ENCODE data around the gene CUX1.

Gene CUX1

DNA sequence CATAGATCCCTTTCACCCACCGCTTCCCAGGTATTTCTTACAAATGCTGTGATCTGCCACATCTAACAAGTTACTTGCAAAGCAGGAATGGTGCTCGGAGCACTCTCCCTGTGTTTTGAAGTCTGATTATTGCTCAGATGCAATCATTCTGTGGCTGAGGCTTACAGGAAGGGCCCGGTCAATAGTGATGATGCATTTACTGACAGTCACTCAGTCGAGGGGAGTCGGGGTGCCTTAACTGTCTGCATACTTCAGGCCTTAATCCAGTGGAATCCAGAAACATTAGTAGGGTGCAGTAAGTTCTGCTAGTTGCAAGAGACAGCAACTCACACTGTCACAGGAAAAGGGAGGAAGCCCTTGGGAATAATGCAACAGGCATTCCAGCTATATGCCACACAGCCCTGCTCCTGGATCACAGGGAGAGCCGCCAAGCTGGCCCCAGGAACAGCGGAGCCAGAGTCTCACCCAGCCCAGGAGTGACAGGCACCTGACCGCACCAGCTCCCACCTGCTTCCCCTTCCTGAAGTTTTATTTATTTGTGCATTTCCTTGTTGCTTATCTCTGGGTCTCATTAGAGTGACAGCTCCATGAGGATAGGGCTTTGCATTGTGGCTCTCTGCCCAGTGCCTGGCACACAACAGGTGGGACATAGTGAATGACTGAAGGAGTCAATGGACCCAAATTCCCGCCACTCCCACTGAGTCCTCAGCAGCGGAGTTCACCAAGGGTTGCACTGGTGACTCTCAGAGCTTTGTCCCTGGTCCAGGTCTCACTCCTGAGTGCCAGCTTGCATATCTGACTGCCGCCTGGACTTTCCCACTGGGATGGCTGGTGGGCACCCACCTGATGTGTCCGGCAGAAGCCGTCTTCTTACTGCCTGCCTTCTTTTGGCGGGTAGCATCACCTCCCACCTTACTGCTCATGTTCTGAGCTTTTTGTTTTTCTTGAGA, 256.8 kb downstream of the CUX1 start:
- DNase-seq (ENCODE audit: low read depth in 2 of 2), result no peak

DNA sequence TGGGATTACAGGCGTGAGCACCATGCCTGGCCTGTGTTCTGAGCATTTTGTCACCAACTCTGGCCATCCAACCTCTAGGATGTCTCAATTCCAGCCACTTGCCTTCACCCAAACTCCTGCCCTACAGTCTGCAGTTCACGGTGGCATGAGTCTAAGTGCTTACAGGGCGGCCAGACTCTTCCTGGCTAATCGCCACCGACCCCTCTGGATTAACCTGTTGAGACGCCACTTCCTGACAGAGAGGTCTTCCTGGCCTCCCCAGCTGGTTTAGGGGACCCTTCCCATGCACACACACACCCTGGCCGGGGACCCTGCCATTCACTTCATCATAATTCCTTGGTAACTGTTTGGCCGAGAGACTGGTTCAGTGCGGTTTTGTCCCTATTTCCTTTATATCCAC, 257.7 kb downstream of the CUX1 start:
- DNase-seq (ENCODE audit: low read depth in 2 of 2), result no peak

DNA sequence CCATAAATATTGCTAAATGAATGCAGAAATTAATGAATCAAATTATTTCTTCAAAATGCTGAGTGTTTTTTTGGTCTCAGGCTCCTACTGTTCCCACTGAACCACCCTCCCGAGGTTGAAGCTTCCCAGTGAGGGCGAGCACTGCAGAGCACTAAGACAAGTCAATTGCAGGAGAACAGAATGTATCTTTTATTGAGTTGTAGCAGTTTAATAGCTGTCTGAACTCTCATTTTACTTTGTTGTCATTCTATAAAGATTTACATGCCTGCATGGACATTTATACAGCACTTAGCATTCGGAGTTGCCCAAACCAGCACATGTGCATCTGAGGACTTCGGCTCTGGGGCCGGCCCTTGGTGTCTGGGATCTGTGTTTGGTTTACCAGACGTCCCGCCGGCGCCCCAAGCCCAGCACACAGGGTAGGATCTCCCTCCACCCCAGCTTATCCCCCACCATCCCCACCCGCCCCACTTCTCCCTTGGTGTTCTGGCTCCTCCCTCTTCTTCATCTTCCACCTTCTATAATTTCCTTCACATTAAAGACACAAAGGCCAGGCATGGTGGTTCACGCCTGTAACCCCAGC, 258.2 kb downstream of the CUX1 start:
- DNase-seq (ENCODE audit: low read depth in 2 of 2), result no peak

DNA sequence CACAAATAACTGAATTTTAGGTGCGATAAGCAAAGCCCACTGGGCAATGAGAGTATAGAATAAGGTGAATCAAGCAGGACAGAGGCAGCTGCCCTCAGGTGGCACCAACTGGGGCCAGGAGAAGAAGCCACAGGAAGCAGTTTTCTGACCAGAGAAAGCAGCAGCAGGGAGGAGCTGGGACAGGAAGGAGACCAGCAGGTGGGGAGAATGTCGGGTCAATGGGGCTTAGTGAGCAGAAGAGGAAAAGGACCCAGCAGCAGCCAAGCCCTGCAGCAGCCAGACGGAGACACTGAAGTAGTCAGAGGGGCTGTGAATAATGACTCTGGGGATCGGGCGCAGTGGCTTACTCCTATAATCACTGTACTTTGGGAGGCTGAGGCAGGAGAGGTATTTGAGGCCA, 259.7 kb downstream of the CUX1 start:
- DNase-seq (ENCODE audit: low read depth in 2 of 2), result no peak

DNA sequence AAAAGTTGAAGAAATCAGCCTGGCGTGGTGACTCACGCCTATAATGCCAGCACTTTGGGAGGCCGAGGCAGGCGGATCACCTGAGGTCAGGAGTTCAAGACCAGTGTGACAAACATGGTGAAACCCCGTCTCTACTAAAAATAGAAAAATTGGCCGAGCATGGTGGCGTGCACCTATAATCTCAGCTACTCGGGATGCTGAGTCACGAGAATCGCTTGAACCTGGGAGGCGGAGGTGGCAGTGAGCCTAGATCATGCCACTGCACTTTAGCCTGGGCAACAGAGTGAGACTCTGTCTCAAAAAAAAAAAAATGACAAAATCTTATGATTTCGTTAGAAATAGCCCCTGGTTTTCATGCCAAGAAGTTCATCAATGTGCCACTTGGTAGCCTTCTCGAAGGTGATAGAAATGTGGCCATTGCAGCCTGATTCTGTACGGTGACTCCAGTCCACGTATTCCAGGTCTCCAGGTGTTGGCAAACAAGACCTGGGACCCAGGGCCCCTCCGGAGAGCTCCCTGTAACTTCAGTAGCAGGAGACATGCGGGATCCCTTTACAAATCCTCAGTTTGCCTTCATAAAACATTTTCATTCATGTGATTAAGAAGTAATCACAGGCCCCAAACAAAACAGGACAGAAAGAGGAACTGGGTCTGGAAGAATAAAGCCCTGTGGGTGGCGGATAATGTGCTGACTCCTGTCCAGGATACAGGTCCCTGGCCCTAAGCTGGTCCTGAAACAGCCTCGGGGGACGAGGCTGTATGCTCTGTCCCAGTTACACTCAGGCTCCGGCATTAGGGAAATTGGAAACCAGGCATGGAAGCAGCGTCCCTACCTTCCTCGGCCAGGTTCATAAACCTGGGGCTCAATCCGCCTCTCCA, 262.0 kb downstream of the CUX1 start:
- no peak for DNase-seq (ENCODE audit: low read depth in 2 of 2)

DNA sequence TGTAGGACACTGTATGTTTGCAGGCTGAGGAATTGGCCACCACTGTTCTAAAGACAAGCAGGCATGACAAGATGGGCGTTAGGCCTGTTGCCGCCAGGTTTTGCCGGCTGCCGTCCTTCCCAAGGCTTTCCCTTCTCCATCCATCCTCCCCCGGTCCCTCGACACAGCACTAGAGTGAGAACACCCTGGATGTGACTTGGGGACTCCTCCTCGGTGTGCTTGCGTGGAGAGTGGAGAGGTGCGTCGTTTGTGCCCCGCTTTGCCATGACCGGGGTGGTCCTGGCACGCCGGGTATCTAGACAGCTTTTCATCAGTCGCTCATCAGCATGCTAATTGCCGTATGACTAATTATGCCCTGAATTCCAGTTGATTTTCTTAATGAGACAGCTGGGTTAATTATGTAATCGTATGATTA, 262.6 kb downstream of the CUX1 start:
- no peak for DNase-seq (ENCODE audit: low read depth in 2 of 2)

DNA sequence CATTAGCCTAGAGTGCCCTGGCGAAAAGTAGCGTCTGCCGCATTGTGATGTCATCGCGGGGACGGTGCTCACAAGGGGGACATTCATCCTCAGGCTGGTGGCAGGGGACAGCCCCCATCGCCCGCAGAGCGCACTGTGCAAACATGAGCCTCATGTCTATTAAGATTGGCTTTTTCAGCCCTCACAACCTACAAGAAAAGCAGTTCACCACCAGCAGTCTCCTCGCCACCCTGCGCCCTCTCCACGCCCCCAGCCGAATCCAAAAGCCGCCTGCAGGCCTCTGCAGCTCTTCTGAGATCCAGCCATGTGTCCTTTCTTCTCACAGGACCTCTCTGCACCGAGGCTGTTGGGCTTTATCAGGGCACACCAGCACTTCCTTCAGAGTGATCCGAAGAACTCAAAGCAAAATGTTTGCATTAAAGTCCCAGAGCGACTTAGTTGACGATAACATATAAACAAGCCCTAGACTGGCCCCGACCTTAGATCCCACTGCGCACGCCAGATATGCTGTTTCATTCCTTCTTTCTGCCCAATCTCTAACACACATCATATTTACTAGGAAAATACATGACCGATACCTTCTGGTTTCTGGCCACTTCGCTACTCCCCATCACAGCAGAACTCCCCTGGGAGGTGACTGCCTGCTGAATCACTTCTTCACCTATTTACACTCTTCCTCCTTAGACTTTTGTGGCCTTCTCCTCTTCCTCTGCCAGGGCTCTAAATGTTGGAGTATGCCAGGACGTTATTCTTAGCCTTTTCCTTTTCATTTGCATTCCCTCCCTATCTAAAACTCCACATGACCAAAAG, 263.2 kb downstream of the CUX1 start:
- DNase-seq (ENCODE audit: low read depth in 2 of 2), result no peak

DNA sequence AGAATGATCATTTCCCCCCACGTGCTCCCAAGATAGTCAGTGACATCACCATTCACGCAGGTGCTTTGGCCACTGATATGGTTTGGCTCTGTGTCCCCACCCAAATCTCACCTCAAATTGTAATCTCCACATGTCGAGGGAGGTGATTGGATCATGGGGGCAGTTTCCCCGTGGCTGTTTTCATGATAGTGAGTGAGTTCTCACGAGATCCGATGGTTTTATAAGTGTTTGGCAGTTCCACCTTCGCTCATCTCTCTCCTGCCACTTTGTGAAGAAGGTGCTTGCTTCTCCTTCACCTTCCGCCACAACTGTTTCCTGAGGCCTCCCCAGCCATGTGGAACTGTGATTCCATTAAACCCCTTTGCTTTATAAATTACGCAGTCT, 263.8 kb downstream of the CUX1 start:
- no peak for DNase-seq (ENCODE audit: low read depth in 2 of 2)

DNA sequence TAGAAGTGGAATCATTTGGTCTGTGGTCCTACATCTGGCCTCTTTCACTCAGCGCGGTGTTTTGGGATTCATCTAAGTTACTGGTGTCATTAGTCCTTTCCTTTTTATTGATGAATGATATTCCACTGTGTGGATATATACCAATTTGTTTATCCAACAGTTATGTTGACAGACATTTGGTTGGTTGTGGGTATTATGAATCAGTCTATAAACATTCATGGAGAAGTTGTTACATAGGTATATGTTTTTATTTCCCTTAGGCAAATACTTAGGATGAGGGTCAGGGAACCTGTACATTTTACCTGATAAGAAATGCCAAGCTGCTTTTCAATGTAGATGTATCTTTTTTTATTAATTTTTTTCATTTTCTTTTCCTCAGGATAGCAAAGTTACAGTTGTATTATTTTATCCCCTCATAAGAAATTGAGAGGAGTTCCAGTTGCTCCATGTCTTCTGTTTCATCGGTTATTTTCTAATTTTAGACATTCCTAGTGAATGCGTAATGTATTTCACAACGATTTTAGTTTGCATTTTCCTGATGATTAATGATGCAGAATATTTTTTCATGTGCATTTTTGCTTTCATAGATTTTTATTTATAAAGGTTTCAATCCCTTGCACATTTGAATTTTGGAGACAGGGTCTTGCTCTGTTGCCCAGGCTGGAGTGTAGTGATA, 265.4 kb downstream of the CUX1 start:
- DNase-seq (ENCODE audit: low read depth in 2 of 2), result no peak

DNA sequence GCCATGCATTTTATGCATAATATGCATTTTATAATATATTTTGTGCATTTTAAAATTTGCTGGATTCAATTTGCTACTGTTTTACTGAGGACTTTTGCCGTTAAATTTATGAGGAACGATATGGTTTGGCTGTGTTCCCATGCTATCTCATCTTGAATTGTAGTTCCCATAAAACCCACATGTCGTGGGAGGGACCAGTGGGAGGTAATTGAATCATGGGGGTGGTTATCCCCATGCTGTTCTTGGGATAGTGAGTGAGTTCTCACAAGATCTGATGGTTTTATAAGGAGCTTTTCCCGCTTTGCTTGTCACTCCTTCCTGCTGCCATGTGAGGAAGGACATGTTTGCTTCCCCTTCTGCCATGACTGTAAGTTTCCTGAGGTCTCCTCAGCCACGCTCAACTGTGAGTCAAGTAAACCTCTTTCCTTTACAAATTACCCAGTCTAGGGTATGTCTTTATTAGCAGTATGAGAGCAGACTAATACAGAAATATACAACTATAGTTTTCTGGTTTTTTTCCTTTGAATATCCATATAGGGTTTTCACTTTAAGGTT, 267.9 kb downstream of the CUX1 start:
- DNase-seq (ENCODE audit: low read depth in 2 of 2), result no peak

DNA sequence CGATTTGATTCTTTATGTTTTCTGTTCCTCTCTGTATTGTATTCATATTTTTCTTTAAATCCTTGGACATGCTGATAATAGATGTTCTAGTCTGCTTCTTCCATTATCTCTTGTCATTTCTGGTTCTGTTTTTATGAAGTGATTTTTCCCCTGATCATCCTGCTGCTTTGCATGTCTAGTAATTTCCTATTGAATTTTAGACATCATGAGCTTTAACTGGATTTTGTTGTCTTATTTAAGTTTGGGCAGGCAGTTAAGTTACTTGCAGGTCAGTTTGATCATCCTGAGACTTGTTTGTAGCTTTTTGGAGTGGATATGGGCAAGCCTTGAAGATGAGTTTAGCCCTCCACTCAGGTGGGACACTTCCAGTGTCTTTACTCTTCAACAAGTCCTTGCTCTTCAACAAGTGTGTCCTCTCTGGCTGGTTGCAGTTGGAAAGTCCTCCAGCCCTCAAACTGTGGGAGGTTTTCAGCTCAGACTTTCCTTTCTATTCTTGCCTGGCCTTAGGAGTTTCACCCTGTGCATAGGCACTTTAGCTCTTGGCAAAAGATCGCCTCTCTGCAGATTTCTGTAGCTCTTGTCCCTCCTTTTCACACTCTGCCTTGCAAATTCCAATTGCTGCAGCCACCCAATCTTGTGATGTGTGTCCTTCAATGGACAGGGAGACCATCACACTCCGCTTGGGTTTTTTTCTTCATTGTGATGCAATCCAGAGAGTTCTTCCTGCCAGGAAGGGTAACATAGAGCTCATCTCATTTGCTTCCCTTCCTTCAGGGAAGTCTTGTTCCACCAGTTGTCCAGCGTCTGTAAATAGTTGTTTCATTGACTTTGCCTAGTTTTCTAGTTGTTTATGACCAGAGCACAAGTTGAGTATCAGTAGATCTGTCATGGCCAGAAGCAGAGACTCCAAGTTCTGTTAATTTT, 272.0 kb downstream of the CUX1 start:
- DNase-seq (ENCODE audit: low read depth in 2 of 2), result no peak

DNA sequence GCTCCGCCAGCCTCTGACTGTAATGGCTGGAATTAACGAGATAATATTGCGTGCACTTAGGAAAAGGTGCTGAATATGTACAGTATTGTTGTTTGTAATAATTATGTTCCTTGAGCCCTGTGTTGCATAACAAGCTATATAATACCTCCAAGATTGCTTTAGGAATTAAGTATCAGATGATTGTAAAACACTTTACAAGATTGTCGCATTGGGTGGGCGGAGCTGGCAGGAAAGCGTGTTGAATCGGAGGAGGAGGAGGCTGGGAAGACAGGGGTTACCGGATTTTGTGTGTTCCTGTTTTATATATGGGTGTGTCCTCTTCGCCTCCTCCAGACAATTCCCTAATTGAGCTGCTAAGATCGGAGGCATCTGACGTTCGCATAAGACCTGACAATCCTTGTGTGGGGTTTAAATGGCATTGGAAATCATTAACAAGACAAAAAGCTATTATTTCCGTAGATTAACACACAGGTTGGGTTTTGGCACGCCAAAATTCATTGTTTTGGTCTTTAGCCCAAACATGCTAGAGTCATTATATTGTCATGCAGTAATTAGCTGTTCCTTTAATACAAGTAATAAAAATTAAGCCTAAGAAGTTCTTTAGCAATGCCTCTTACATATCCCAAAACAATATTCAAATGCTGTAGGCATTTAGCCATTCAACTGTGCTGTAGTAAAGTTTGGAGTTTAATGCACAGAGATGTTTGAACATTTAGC, 276.3 kb downstream of the CUX1 start:
- DNase-seq (ENCODE audit: low read depth in 2 of 2), result no peak

DNA sequence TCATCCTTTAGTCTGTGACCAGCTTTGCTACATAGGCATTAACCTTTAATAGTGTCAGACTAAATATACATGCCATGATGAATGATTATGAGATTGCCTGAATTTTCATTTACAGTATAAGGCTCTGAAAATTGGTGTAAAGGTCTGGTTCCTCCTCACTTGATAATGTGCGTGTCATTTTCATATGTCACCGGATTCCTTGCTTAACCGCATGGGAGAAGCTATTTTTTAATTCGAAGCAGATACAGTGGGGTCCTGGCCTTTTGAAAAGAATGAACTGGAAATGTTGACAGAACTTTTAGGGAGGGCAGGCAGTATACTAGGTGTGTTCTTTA, 276.9 kb downstream of the CUX1 start:
- DNase-seq (ENCODE audit: low read depth in 2 of 2), result no peak

DNA sequence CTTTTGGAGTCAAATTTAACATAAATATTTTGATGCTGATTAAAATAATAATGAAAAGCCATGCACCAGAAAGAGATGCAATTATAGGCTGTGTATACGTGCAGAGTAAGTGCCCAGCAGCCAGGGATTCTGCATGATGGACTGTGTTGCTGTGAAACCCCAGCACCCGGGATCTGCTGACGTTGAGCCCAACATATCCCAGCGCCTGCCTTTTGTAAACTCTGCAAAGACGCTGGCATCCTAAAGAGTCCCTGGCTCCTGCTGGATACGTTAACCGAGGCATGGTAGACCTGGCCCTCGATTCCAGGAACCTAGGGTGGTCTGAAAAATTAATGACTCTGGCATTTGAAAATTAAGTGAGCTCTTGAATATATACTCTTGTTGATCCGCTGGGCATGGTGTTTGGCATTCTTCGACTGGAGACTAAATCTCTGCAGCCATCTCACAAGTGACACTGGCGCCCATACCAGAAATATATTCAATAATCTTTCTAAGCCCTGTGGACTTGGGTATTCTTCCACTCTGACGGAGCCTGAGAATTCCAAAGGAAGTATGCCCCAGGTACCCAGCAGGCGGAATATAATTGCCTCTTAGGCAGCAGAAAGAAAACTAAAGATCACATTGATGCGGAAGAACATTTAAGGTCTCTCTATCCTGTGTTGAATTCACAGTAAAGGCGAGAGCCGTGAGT, 278.0 kb downstream of the CUX1 start:
- no peak for DNase-seq (ENCODE audit: low read depth in 2 of 2)

DNA sequence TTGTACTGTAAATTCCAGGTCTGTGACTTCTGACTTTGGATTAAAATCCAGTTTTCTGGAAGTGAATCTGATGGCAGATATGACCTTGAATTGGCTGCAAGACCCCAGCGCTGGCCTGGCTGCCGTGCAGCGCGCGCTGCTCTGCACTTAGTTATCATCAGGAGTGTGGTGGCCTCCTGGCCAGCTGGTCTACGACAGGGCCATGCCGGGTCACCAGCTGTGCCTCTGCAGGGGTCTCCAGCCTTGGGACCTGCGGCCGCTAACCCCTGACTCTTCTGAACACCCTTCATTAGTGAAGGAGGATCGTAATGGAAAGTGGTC, 278.5 kb downstream of the CUX1 start:
- no peak for DNase-seq (ENCODE audit: low read depth in 2 of 2)

DNA sequence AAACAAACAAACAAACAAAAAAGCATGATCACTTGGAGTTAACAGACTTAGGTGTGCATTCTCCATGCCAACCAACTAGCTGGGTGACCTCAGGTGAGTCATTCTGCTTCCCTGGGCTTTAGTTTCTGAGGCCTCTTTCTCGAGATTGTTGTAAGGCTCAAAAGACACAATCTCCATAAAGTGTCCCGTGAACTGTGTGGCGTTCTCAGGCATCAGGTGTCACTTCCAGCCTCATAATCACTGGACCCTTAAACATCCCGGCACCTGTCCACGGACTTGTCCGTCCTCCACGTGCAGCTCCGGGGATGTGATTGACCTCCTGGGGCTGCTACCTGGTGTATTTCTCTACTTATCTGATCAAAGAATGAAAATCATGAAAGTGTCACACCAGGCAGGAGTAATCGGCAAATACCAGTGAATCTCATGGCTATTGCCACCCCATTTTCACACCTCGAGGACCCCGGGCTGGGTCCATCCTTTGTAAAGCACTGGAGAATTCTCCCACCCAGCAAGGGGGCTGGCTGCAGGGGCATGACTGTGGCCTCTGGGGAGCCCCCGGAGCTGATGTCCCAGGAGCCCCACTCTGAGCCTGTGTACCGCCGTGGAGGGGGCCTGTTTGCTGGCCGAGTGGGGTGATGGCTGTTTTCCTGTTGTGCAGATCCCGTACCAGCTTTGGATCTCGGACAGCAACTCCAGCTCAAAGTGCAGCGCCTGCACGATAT, 279.4 kb downstream of the CUX1 start:
- DNase-seq (ENCODE audit: low read depth in 2 of 2), result no peak

DNA sequence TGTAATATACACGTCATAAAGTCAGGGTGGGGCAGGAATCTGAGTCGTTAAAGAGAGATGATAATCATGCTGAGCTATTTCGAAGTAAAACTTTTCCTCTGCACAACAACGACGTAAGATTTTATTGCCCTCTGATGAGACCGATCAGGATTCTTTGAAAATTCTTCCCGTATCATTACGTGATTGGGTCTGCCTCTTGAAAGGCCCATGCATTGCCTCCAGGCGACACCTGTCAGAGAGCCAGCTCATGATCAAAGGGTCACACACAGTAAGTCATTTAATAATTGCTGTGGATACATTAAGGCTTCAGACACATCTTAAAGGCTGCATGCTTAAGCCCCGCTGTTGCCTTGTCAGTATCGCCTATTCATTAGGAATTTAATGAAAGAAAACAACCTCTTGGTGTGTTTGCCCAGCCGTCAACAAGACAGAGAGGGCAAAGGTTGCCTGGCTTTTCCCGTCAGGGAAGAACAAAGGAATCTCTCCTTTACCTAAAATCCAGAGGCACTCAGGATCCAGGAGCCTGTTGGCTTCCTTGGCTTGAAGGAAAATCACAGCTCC, 280.3 kb downstream of the CUX1 start:
- no peak for DNase-seq (ENCODE audit: low read depth in 2 of 2)

DNA sequence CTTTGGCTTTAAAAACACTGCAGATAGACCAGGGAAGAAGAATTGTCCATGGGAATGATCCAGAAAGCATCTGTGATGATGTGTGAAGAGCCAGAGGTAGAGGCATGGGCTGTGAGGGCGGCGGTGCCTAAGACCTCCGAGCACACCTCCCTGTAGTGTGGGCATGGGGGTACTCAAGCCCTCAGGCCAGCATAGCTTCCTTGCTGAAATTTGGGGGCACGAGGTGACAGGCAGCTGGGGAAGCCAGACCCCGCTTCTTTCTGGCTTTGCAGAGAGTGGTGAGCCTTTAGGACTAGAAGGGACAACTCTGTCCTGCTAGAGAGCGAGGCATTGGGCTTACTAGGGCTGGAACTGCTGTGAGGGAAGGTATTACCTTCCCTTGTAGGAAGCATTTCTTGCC, 281.6 kb downstream of the CUX1 start:
- DNase-seq (ENCODE audit: low read depth in 2 of 2), result no peak

Data from stimulated activated CD8-positive, alpha-beta memory T cell treated with anti-CD3 and anti-CD28 coated beads, Interleukin-2, amount 100 ng/mL, for 1 hour (primary cell).